Karpas-422 (cell line): ENCODE measurements around the gene GNB1L. TPM values are rescaled to one million over a fixed set of nuclear protein-coding genes. Genes with fewer than 3 reads are reported as not detected.

ENCODE experiments used
- DNase-seq: peaks from one replicate; pipeline ENCODE4 v3.0.0-alpha.2; 2015
- H2AFZ ChIP-seq: fragments of 200-600 bp; sonication (generic); 2 replicates; pipeline ENCODE4 v1.6.1; 2014; ENCODE audit warnings: antibody characterized with exemption, low read length, mixed read lengths
- H3K27ac ChIP-seq: fragments of 200-600 bp; sonication (generic); 2 replicates; pipeline ENCODE4 v1.5.1; 2014; ENCODE audit warnings: mild to moderate bottlenecking, low read length, moderate library complexity
- H3K27me3 ChIP-seq: fragments of 200-600 bp; sonication (generic); 2 replicates; pipeline ENCODE4 v1.6.1; 2014; ENCODE audit warnings: low read length, mixed read lengths
- H3K36me3 ChIP-seq: fragments of 200-600 bp; sonication (generic); 2 replicates; pipeline ENCODE4 v1.6.1; 2014; ENCODE audit warnings: low read length, mixed read lengths; ENCODE audit not compliant: insufficient read depth
- H3K4me1 ChIP-seq: fragments of 200-600 bp; sonication (generic); 2 replicates; pipeline ENCODE4 v1.6.1; 2014; ENCODE audit warnings: mild to moderate bottlenecking, low read length, mixed read lengths
- H3K4me2 ChIP-seq: fragments of 200-600 bp; sonication (generic); 2 replicates; pipeline ENCODE4 v1.6.1; 2014; ENCODE audit warnings: low read length, low read depth, mild to moderate bottlenecking; ENCODE audit not compliant: poor library complexity, severe bottlenecking
- H3K4me3 ChIP-seq: fragments of 200-600 bp; sonication (generic); 2 replicates; pipeline ENCODE4 v1.5.1; 2014; ENCODE audit warnings: mild to moderate bottlenecking, antibody characterized with exemption, low read length, mixed read lengths
- H3K79me2 ChIP-seq: fragments of 200-600 bp; sonication (generic); 2 replicates; pipeline ENCODE4 v1.6.1; 2014; ENCODE audit warnings: mild to moderate bottlenecking, low read length, mixed read lengths
- H3K9ac ChIP-seq: fragments of 200-600 bp; sonication (generic); 2 replicates; pipeline ENCODE4 v1.6.0; 2014; ENCODE audit warnings: low read length
- H3K9me2 ChIP-seq: fragments of 200-600 bp; sonication (generic), shearing (Covaris generic); replicated peaks from 2 replicates; pipeline ENCODE4 v1.6.0; 2014; ENCODE audit warnings: mild to moderate bottlenecking, low read length, moderate library complexity; ENCODE audit not compliant: insufficient read depth
- H3K9me3 ChIP-seq: fragments of 300-700, 200-600 bp; sonication (generic); 2 replicates; pipeline ENCODE4 v1.6.1; 2014; ENCODE audit warnings: low read length, mixed read lengths
- H4K20me1 ChIP-seq: fragments of 200-600 bp; sonication (generic); 2 replicates; pipeline ENCODE4 v1.6.1; 2014; ENCODE audit warnings: mild to moderate bottlenecking, antibody characterized with exemption, low read length, low read depth; ENCODE audit not compliant: insufficient read depth
- total RNA-seq: library from RNA; depleted of rRNA; stranded (reverse); fragments of >200 nt; shearing (Covaris generic); gene quantifications from 2 replicates; pipeline ENCODE4 v1.2.3, GENCODE V29; 2014; ENCODE audit warnings: low replicate concordance

Gene GNB1L
- total RNA-seq, 1 experiment from 2014 or later, result 4.4 TPM

DNA sequence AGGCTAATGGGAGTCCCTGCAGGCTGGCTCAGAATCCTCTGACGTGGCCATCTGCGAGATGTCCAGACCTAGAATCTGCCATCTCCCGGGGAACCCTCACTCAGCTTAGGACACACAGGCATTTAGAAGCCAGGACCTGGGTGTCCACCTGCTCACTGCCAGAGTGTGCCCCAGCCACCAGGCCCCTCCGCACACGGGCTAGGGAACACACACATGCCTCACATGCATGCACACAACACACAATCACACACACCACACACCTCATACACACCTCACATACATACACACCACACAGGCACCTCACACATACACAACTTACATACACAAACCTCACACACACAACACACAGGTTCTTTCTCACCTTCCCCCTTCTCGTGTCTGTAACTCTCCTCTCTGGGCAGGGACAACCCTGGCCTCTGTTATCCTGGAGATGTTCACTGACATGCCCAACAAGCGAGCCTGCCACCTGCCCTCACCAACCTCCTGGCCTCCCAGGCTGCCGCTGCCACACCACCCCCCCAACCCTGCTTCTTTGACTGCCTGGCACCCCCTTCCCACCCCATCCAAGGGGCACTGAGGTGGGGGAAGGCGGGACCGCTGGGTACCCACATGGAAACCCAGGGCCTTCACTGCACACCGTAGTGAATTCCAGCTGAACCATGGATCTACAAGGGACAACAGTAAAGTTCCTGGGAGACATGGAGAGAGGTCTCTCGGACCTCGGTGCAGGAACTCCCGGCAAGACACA lies 38.1 kb downstream of the GNB1L start:
- Histone ChIP-seq H3K9me2 (no peaks in the 10 kb centered on the region), H4K20me1 (0 out of 2 replicates have a peak, but pooled peaks cover 4% of the 10 kb centered on the region), H3K36me3 (no peaks in the 10 kb centered on the region), H3K27me3 (no peaks in the 10 kb centered on the region), H3K79me2 (no peaks in the 10 kb centered on the region), H2AFZ (no peak overlapping the region), H3K9me3 (no peaks in the 10 kb centered on the region), H3K27ac (no peak overlapping the region), H3K9ac (no peak overlapping the region), H3K4me1 (no peaks in the 10 kb centered on the region; the same call in 1 of the 2 replicates), H3K4me3 (no peak overlapping the region), H3K4me2 (no peak overlapping the region)
- DNase-seq, result no peak

DNA sequence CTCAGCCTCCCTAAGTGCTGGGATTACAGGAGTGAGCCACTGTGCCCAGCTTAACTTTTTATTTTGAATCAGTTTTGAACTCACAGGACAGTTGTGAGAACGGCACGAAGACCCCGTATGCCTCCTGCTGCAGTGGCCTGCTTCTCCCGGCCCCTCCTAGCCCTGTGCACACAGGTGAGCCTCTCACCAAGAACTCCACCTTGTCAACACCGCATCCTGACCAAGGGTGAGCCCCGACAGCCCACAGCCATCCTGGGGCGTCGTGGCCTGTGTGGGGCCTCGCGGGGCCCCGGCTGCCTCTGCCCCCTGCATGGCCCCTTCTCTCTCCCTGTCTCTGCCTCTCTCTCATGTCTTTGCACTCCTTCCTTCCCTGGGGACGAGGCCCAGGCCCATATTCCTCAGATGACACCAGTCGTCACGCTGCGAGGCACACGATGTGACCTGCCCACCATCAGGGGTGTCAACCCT lies 38.8 kb downstream of the GNB1L start:
- Histone ChIP-seq H4K20me1 (0 out of 2 replicates have a peak, but pooled peaks cover 4% of the 10 kb centered on the region), H3K9ac (no peak overlapping the region), H3K9me2 (no peaks in the 10 kb centered on the region), H3K79me2 (no peaks in the 10 kb centered on the region), H3K27ac (no peak overlapping the region), H3K36me3 (no peaks in the 10 kb centered on the region), H3K4me2 (no peak overlapping the region), H3K4me3 (no peak overlapping the region), H2AFZ (no peak overlapping the region), H3K9me3 (no peaks in the 10 kb centered on the region), H3K4me1 (no peaks in the 10 kb centered on the region; the same call in 1 of the 2 replicates), H3K27me3 (no peaks in the 10 kb centered on the region)
- no peak for DNase-seq

DNA sequence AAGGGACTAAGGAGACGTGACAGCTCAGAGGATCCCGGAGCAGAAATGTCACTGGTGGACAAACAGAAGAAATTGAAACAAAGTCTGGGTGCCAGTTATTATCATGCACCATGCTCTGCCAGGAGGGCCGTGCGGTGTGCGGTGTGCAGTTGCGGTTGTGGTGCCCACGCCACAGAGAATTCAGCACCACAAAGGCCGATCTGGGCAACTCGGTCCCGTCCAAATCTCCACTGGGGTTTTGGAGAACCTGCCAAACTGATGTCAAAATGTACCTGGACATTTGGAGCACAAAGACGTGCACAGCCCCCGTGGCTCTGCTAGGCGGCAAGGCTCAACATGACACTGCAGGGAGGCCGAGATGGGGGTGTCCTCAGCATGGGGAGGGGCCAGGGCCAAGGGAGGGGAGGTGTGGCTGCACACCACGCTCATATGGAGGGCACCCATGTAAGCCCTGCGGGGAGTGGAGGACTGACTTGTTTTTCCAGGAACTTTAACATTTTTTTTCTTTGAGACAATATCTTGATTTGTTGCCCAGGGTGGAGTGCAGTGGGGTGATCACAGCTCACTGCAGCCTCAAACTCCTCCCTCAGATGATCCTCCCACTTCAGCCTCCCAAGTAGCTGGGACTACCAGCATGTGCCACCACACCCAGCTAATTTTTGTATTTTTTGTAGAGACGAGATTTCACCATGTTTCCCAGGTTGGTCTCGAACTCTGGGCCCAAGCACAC lies 39.4 kb downstream of the GNB1L start:
- Histone ChIP-seq H3K4me2 (no peak overlapping the region), H3K9me2 (no peaks in the 10 kb centered on the region), H3K9me3 (no peaks in the 10 kb centered on the region), H3K4me1 (no peaks in the 10 kb centered on the region; the same call in 1 of the 2 replicates), H4K20me1 (0 out of 2 replicates have a peak, but pooled peaks cover 4% of the 10 kb centered on the region), H3K4me3 (no peak overlapping the region), H3K79me2 (no peaks in the 10 kb centered on the region), H3K36me3 (no peaks in the 10 kb centered on the region), H3K27ac (no peak overlapping the region), H2AFZ (no peak overlapping the region), H3K27me3 (no peaks in the 10 kb centered on the region), H3K9ac (no peak overlapping the region)
- no peak for DNase-seq

DNA sequence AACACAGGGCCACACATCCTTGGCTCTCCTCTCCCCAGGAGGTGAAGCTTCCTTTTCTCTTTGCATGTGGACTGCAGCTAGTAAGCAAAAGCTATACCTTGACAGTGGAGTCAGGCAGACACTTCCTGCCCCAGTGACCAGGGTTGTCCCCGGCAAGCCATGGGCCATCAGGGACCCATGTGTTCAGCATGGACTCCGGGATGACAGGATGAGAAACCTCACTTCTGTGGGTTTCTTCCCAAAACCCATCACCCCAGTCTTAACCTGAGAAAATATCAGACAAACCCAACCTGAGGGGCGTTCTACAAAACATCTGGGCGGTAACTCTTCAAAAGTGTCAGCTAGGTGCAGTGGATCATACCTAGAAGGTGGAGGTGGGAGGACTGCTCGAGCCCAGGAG lies 40.2 kb downstream of the GNB1L start:
- no peaks in the 10 kb centered on the region for H3K9me2 ChIP-seq
- no peak overlapping the region for H3K27ac ChIP-seq
- 0 out of 2 replicates have a peak, but pooled peaks cover 4% of the 10 kb centered on the region for H4K20me1 ChIP-seq
- H2AFZ ChIP-seq, result no peak overlapping the region
- no peaks in the 10 kb centered on the region for H3K9me3 ChIP-seq
- H3K79me2 ChIP-seq, result no peaks in the 10 kb centered on the region
- no peak overlapping the region for H3K9ac ChIP-seq
- no peak for DNase-seq
- no peaks in the 10 kb centered on the region; the same call in 1 of the 2 replicates for H3K4me1 ChIP-seq
- H3K27me3 ChIP-seq, result no peaks in the 10 kb centered on the region
- H3K36me3 ChIP-seq, result no peaks in the 10 kb centered on the region
- H3K4me2 ChIP-seq, result no peak overlapping the region
- no peak overlapping the region for H3K4me3 ChIP-seq

DNA sequence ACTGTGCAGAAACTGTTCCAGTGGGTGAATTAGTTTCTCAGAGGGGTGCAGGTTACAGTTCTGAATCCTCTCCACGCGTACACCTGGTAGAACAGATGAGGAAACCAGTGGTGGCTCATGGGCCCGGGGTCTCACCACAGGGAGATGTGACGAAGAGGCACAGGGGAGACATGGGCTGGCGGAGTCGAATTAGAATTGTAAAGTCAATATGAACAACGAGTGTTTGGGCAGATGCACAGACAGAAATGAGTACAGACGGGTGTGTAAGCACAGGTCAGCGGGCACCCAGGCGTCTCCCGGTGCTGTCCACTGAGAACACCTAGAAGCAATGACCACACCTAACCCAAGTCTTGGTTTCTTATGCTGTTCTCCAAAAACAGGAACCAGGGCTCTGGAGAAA lies 41.8 kb downstream of the GNB1L start:
- no peak overlapping the region for H3K27ac ChIP-seq
- H3K9ac ChIP-seq, result no peak overlapping the region
- H3K79me2 ChIP-seq, result no peaks in the 10 kb centered on the region
- no peaks in the 10 kb centered on the region for H3K9me2 ChIP-seq
- H3K4me2 ChIP-seq, result no peak overlapping the region
- H4K20me1 ChIP-seq, result 0 out of 2 replicates have a peak, but pooled peaks cover under 1% of the 10 kb centered on the region
- H3K27me3 ChIP-seq, result no peaks in the 10 kb centered on the region
- no peaks in the 10 kb centered on the region; the same call in 1 of the 2 replicates for H3K4me1 ChIP-seq
- DNase-seq, result no peak
- no peaks in the 10 kb centered on the region for H3K9me3 ChIP-seq
- H2AFZ ChIP-seq, result no peak overlapping the region
- H3K4me3 ChIP-seq, result no peak overlapping the region
- no peaks in the 10 kb centered on the region for H3K36me3 ChIP-seq

DNA sequence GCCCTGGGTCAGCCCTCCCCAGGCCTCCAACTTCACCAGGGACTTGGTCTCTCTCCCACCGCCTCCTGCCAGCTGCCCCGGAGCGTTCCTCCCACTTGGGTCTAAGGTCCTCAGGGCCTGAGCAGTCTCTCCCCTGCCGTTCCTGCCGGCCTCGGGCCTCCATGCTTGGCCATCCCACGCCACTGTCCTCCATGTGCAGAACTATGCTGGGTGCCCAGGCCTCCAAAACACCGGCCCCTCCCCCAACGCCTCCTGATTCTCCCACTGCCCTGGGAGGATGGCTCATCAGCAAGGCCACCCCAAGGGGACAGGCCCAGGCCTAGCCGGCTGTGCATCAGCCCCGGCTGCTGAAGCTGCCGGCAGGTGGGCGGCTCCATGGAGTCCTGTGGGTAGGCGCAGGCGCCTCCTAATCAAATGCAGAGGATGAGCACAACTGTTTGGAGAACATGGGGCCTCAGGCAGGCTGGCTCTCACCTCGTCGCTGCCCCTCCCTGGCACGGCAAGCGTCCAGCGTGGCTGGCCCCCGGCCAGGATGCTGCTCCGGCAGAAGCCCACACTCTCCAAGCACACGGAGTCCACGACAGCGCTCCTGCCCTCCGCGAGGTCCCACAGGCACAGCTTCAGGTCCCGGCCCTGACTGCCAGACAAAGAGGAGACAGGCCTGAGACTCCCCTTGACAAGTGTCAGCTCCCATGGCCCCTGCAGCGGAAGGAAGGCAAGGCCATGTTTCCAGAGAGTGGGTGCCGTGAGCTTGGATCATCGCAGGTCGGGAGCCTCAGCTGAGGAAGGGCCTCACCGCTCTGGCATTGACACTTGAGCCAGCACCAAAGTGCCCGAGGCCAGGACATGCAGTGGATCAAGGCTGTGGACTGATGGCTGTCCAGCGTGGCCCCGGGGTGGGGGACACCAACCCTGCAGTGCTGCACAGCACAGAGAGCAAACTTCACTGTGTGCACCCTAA lies 42.6 kb downstream of the GNB1L start:
- Histone ChIP-seq H3K27ac (no peak overlapping the region), H3K4me2 (no peak overlapping the region), H3K4me1 (no peaks in the 10 kb centered on the region), H3K9ac (no peak overlapping the region), H2AFZ (no peak overlapping the region), H4K20me1 (no peaks in the 10 kb centered on the region), H3K4me3 (no peak overlapping the region), H3K79me2 (no peaks in the 10 kb centered on the region), H3K27me3 (no peaks in the 10 kb centered on the region), H3K9me3 (no peaks in the 10 kb centered on the region), H3K36me3 (no peaks in the 10 kb centered on the region), H3K9me2 (no peaks in the 10 kb centered on the region)
- no peak for DNase-seq

DNA sequence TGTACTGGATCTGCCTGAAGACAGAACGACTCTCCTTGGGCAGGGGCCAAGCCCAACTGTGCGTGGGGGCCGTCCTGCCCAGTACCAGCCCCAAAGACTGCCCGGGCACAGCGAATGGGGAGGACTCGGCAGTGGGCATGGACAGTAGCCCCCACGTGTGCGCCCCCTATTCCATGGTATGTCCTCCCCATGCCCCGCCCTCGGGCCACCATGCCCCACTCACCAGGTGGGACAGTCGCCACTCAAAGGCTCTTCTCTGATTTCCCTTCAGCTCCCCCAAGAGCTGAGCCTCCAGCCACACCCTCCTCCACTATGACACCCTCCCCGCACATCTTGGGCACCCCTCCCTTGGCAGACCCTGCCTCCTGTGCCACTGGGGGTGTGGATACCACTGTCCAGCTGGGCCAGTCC lies 43.5 kb downstream of the GNB1L start:
- no peak for DNase-seq
- no peaks in the 10 kb centered on the region for H3K36me3 ChIP-seq
- H2AFZ ChIP-seq, result no peak overlapping the region
- H3K4me1 ChIP-seq, result no peaks in the 10 kb centered on the region
- H3K9me3 ChIP-seq, result no peaks in the 10 kb centered on the region
- H3K79me2 ChIP-seq, result no peaks in the 10 kb centered on the region
- H3K9me2 ChIP-seq, result no peaks in the 10 kb centered on the region
- H4K20me1 ChIP-seq, result no peaks in the 10 kb centered on the region
- no peak overlapping the region for H3K4me2 ChIP-seq
- no peaks in the 10 kb centered on the region for H3K27me3 ChIP-seq
- H3K9ac ChIP-seq, result no peak overlapping the region
- H3K4me3 ChIP-seq, result no peak overlapping the region
- H3K27ac ChIP-seq, result no peak overlapping the region
